GM12801 (cell line): Measurements from ENCODE around the gene AGPS.

Experiments used
- CTCF ChIP-seq: IDR thresholded peaks from one replicate; pipeline ENCODE4 v1.5.1; 2011; ENCODE audit warnings: control low read depth; ENCODE audit not compliant: insufficient read length; ENCODE audit errors: extremely low read depth

Gene AGPS

GRCh38 chr2:177557794-177558193, 165.2 kb downstream of the AGPS start:
- TF ChIP-seq CTCF: no peak

- no peak for TF ChIP-seq CTCF
Measured at GRCh38 chr2:177559638-177560037, 167.1 kb downstream of the AGPS start.

- TF ChIP-seq CTCF: no peak
Measured at GRCh38 chr2:177568390-177568789, 175.8 kb downstream of the AGPS start.

- no peak for TF ChIP-seq CTCF
Measured at GRCh38 chr2:177568893-177569292, 176.3 kb downstream of the AGPS start.

GRCh38 chr2:177572236-177572671, 179.7 kb downstream of the AGPS start:
- no peak for TF ChIP-seq CTCF

GRCh38 chr2:177573120-177573519, 180.5 kb downstream of the AGPS start:
- no peak for TF ChIP-seq CTCF

- no peak for TF ChIP-seq CTCF
Measured at GRCh38 chr2:177574356-177574755, 181.8 kb downstream of the AGPS start.

GRCh38 chr2:177575358-177575757, 182.8 kb downstream of the AGPS start:
- no peak for TF ChIP-seq CTCF
